H9 (cell line): Measurements from ENCODE around the gene OMG. TPM values are rescaled to one million over a fixed set of nuclear protein-coding genes. Genes with fewer than 3 reads are reported as not detected.

Source experiments
- DNase-seq: peaks from one replicate; pipeline ENCODE4 v3.0.0-alpha.2; 2017
- H2AFZ ChIP-seq: one replicate; pipeline ENCODE4 v1.6.1; 2013; ENCODE audit warnings: mild to moderate bottlenecking, low read length, control low read depth, moderate library complexity
- H2AK5ac ChIP-seq: 2 replicates; pipeline ENCODE4 v1.6.1; 2013; ENCODE audit warnings: low read length, control low read depth, mixed read lengths; ENCODE audit not compliant: insufficient read length
- H2BK120ac ChIP-seq: one replicate; pipeline ENCODE4 v1.6.1; 2013; ENCODE audit warnings: low read depth, mild to moderate bottlenecking, low read length, control low read depth, inconsistent platforms; ENCODE audit not compliant: poor library complexity, severe bottlenecking
- H2BK12ac ChIP-seq: 2 replicates; pipeline ENCODE4 v1.6.1; 2013; ENCODE audit warnings: low read length, control low read depth, mixed read lengths, low read depth; ENCODE audit not compliant: insufficient read length
- H2BK15ac ChIP-seq: 2 replicates; pipeline ENCODE4 v1.6.1; 2013; ENCODE audit warnings: low read depth, low read length, control low read depth
- H2BK20ac ChIP-seq: one replicate; pipeline ENCODE4 v1.6.1; 2013; ENCODE audit warnings: low read depth, mild to moderate bottlenecking, low read length, control low read depth, inconsistent platforms; ENCODE audit not compliant: poor library complexity, severe bottlenecking
- H2BK5ac ChIP-seq: 2 replicates; pipeline ENCODE4 v1.6.1; 2013; ENCODE audit warnings: low read length, control low read depth, mixed read lengths; ENCODE audit not compliant: insufficient read length
- H3K14ac ChIP-seq: 2 replicates; pipeline ENCODE4 v1.6.1; 2013; ENCODE audit warnings: low read length, control low read depth; ENCODE audit not compliant: insufficient read depth
- H3K18ac ChIP-seq: 2 replicates; pipeline ENCODE4 v1.6.1; 2013; ENCODE audit warnings: low read depth, mild to moderate bottlenecking, mixed read lengths, low read length, control low read depth; ENCODE audit not compliant: insufficient read length
- H3K23ac ChIP-seq: 2 replicates; pipeline ENCODE4 v1.6.1; 2013; ENCODE audit warnings: low read length, control low read depth, mixed read lengths, low read depth; ENCODE audit not compliant: insufficient read length
- H3K23me2 ChIP-seq: 2 replicates; pipeline ENCODE4 v1.6.1; 2013; ENCODE audit warnings: low read depth, mild to moderate bottlenecking, mixed read lengths, low read length, control low read depth; ENCODE audit not compliant: insufficient read length, poor library complexity, severe bottlenecking
- H3K27ac ChIP-seq: 2 replicates; pipeline ENCODE4 v1.5.1; 2013; ENCODE audit warnings: low read length, control low read depth, mixed read lengths, low read depth; ENCODE audit not compliant: insufficient read length
- H3K27me3 ChIP-seq: 2 replicates; pipeline ENCODE4 v1.6.1; 2013; ENCODE audit warnings: low read length, control low read depth, inconsistent platforms; ENCODE audit not compliant: insufficient read depth
- H3K4ac ChIP-seq: 2 replicates; pipeline ENCODE4 v1.6.1; 2013; ENCODE audit warnings: low read depth, mild to moderate bottlenecking, control low read depth, inconsistent platforms, low read length, moderate library complexity
- H3K4me1 ChIP-seq: 2 replicates; pipeline ENCODE4 v1.6.1; 2013; ENCODE audit warnings: low read length, control low read depth, inconsistent platforms; ENCODE audit not compliant: insufficient read depth
- H3K4me2 ChIP-seq: 2 replicates; pipeline ENCODE4 v1.6.1; 2013; ENCODE audit warnings: low read length, control low read depth, mixed read lengths; ENCODE audit not compliant: insufficient read length, insufficient read depth
- H3K56ac ChIP-seq: 2 replicates; pipeline ENCODE4 v1.6.1; 2013; ENCODE audit warnings: low read depth, mild to moderate bottlenecking, mixed read lengths, low read length, control low read depth; ENCODE audit not compliant: insufficient read length
- H3K79me1 ChIP-seq: 2 replicates; pipeline ENCODE4 v1.6.1; 2013; ENCODE audit warnings: low read depth, mild to moderate bottlenecking, moderate library complexity, low read length, control low read depth, inconsistent platforms; ENCODE audit not compliant: insufficient read depth, poor library complexity, severe bottlenecking
- H3K79me2 ChIP-seq: 2 replicates; pipeline ENCODE4 v1.6.1; 2013; ENCODE audit warnings: low read length, control low read depth, inconsistent platforms; ENCODE audit not compliant: insufficient read depth
- H3K9ac ChIP-seq: 2 replicates; pipeline ENCODE4 v1.6.1; 2013; ENCODE audit warnings: low read length, control low read depth, mixed read lengths; ENCODE audit not compliant: insufficient read length; ENCODE audit errors: extremely low read depth
- H3K9me3 ChIP-seq: one replicate; pipeline ENCODE4 v1.6.1; 2013; ENCODE audit warnings: low read depth, low read length, inconsistent platforms; ENCODE audit not compliant: control insufficient read depth
- H3T11ph ChIP-seq: one replicate; pipeline ENCODE4 v1.6.1; 2013; ENCODE audit warnings: mild to moderate bottlenecking, low read length, control low read depth, inconsistent platforms
- H4K20me1 ChIP-seq: one replicate; pipeline ENCODE4 v1.6.1; 2013; ENCODE audit not compliant: control insufficient read depth, insufficient read length, insufficient read depth
- H4K5ac ChIP-seq: 2 replicates; pipeline ENCODE4 v1.6.1; 2013; ENCODE audit warnings: low read depth, mild to moderate bottlenecking, mixed read lengths, low read length, control low read depth; ENCODE audit not compliant: insufficient read length
- H4K8ac ChIP-seq: replicated peaks from 2 replicates; pipeline ENCODE4 v1.6.1; 2013; ENCODE audit warnings: low read length, control low read depth, mixed read lengths, low read depth; ENCODE audit not compliant: insufficient read length
- H4K91ac ChIP-seq: 2 replicates; pipeline ENCODE4 v1.6.1; 2013; ENCODE audit warnings: low read depth, mild to moderate bottlenecking, moderate library complexity, mixed read lengths, low read length, control low read depth; ENCODE audit not compliant: insufficient read length
- H3K27ac Mint-ChIP-seq, 3 experiments: 2 replicates in 2 of 3; 3 replicates in 1 of 3; pipeline ENCODE4 v1.8.0; 2020 to 2021; ENCODE audit warnings: mixed read lengths in 3 of 3, mild to moderate bottlenecking in 1 of 3, moderate library complexity in 1 of 3
- H3K27me3 Mint-ChIP-seq: 2 replicates; pipeline ENCODE4 v1.8.0; 2021; ENCODE audit warnings: low read depth, mild to moderate bottlenecking, moderate library complexity, mixed read lengths
- H3K36me3 Mint-ChIP-seq, 3 experiments: 2 replicates in 2 of 3; 3 replicates in 1 of 3; pipeline ENCODE4 v1.8.0; 2020 to 2021; ENCODE audit warnings: low read depth in 3 of 3, mixed read lengths in 3 of 3; ENCODE audit not compliant: insufficient read depth in 1 of 3
- H3K4me1 Mint-ChIP-seq, 2 experiments: 2 replicates each; pipeline ENCODE4 v1.8.0; 2020; ENCODE audit warnings: mixed read lengths in 2 of 2
- H3K4me3 Mint-ChIP-seq, 2 experiments: 2 replicates in 1 of 2; 3 replicates in 1 of 2; pipeline ENCODE4 v1.8.0; 2020 to 2021; ENCODE audit warnings: mild to moderate bottlenecking in 2 of 2, mixed read lengths in 2 of 2, moderate library complexity in 1 of 2
- H3K9me3 Mint-ChIP-seq, 2 experiments: 2 replicates in 1 of 2; 3 replicates in 1 of 2; pipeline ENCODE4 v1.8.0; 2020; ENCODE audit warnings: mild to moderate bottlenecking in 2 of 2, mixed read lengths in 2 of 2, moderate library complexity in 1 of 2
- WGBS: extraction: QIAGEN DNeasy Blood & Tissue Kit; methylation state at CpG from one replicate; pipeline ENCODE4 v1.1.7; 2013; ENCODE audit warnings: missing lambda C conversion rate, low lambda C conversion rate, mixed read lengths; ENCODE audit not compliant: insufficient read length; ENCODE audit errors: extremely low coverage; 5-methylcytosine and 5-hydroxymethylcytosine counted together
- total RNA-seq: library from RNA; stranded (reverse); gene quantifications from 2 replicates; pipeline ENCODE4 v1.2.1, GENCODE V29; 2021
- TF ChIP-seq, protein P1 (sequence below): fragments of 200-600 bp; sonication (generic); conservative IDR thresholded peaks from 3 replicates; pipeline ENCODE4 v1.8.0; 2021; ENCODE audit warnings: antibody characterized with exemption, mild to moderate bottlenecking

The OMG gene
- total RNA-seq, 1 experiment from 2014 or later, result not detected

GRCh38 chr17:31254654-31255053 lies 42.4 kb downstream of the OMG start:
- H2BK12ac ChIP-seq, result no peak overlapping the region
- H2BK5ac ChIP-seq, result no peak overlapping the region
- no peak overlapping the region for H4K5ac ChIP-seq
- no peak overlapping the region for H3K56ac ChIP-seq
- H3K9me3 Mint-ChIP-seq, result no peaks in the 10 kb centered on the region
- DNase-seq, result no peak
- H3T11ph ChIP-seq, result no peak overlapping the region
- H3K23ac ChIP-seq, result no peak overlapping the region
- no peak overlapping the region for H2BK20ac ChIP-seq
- H3K27ac Mint-ChIP-seq, result no peak overlapping the region
- no peaks in the 10 kb centered on the region for H3K23me2 ChIP-seq
- H3K9me3 ChIP-seq, result no peaks in the 10 kb centered on the region
- no peak overlapping the region for H3K18ac ChIP-seq
- peaks cover 0 to 2% (median 0%) of the 10 kb centered on the region in 3 experiments; a peak in 1 of 7 replicates for H3K36me3 Mint-ChIP-seq
- no peak overlapping the region for H2AK5ac ChIP-seq
- no peak overlapping the region for H2BK120ac ChIP-seq
- H3K4me2 ChIP-seq, result no peak overlapping the region
- no peaks in the 10 kb centered on the region for H3K79me1 ChIP-seq
- no peak overlapping the region for H3K4me3 Mint-ChIP-seq
- no peaks in the 10 kb centered on the region for H3K79me2 ChIP-seq
- no peak overlapping the region for H3K14ac ChIP-seq
- no CpG with 5 or more reads among the region's 2 CpGs for WGBS
- H4K8ac ChIP-seq, result no peak overlapping the region
- H3K27me3 Mint-ChIP-seq, result no peaks in the 10 kb centered on the region
- no peak overlapping the region for H3K27ac ChIP-seq
- peaks cover 1 to 2% of the 10 kb centered on the region in 2 experiments for H3K4me1 Mint-ChIP-seq
- H3K4ac ChIP-seq, result no peak overlapping the region
- TF ChIP-seq, protein P1, sequence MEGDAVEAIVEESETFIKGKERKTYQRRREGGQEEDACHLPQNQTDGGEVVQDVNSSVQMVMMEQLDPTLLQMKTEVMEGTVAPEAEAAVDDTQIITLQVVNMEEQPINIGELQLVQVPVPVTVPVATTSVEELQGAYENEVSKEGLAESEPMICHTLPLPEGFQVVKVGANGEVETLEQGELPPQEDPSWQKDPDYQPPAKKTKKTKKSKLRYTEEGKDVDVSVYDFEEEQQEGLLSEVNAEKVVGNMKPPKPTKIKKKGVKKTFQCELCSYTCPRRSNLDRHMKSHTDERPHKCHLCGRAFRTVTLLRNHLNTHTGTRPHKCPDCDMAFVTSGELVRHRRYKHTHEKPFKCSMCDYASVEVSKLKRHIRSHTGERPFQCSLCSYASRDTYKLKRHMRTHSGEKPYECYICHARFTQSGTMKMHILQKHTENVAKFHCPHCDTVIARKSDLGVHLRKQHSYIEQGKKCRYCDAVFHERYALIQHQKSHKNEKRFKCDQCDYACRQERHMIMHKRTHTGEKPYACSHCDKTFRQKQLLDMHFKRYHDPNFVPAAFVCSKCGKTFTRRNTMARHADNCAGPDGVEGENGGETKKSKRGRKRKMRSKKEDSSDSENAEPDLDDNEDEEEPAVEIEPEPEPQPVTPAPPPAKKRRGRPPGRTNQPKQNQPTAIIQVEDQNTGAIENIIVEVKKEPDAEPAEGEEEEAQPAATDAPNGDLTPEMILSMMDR, result no peak
- H3K4me1 ChIP-seq, result no peaks in the 10 kb centered on the region; the same call in 1 of the 2 replicates
- no peaks in the 10 kb centered on the region for H4K20me1 ChIP-seq
- no peak overlapping the region for H2BK15ac ChIP-seq
- H2AFZ ChIP-seq, result no peak overlapping the region
- H4K91ac ChIP-seq, result no peak overlapping the region
- H3K9ac ChIP-seq, result no peak overlapping the region
- H3K27me3 ChIP-seq, result no peaks in the 10 kb centered on the region
